ENCODE data around the gene FAM13A.

DNA sequence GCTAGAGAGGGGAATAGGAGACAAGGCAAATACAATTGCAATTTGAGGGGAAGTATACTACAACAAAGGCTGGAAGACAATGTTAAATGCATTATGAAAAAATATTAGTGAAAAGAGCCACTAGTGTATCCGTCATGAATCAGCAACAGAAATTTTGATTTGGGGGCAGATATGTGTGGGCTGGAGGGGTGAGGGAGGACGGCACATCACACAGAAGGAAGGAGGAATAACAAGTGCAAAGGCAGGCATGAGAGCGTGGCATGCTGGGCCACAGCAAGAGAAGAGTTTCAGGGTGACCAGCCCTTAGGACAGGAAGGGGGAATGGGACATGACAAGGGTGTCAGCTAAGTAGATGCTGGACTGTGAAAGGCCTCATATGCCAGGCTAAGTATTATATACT, 295.6 kb downstream of the FAM13A start:
- TF ChIP-seq EZH2 (IDR thresholded peaks at IDR 0.05; ENCODE audit: insufficient read depth, poor library complexity, severe bottlenecking) (no peak), EZH2phosphoT487 (IDR thresholded peaks at IDR 0.05; ENCODE audit: insufficient read depth, low read depth) (no peak)
